ENCODE measurements around the gene ASCC3. TPM values are rescaled to one million over a fixed set of nuclear protein-coding genes. Genes with fewer than 3 reads are reported as not detected.

ASCC3 gene
- total RNA-seq, 4 donors from 2014 or later, result 14.2 to 58.9 (median 36.6) TPM

DNA sequence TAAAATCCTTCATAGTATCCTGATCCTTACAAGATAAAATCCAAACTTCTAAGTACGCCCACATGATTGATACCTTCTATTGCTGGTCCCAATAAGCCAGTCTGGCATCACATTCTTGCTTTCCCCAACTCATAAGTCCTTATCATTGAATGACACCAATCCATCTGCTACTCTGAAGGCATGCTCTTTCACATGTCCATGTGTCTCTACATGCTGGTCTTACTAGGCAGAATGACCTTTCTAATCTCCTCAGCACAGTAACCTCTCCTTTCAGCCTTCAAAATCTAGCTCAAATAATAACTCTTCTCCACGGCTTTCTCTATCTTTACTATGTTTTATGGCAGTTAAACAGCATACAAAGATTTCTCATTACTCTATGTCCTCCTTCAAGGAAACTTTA is 71.1 kb downstream of the ASCC3 start:
- Histone ChIP-seq H3K36me3 (peaks cover 0 to 4% (median 0%) of the 10 kb centered on the region in 3 donors), H3K27ac (no peak overlapping the region), H3K4me3 (no peak overlapping the region), H3K4me1 (no peaks in the 10 kb centered on the region), H3K9me3 (no peaks in the 10 kb centered on the region), H3K27me3 (no peaks in the 10 kb centered on the region)
- DNase-seq, result no peak
- 95 to 98% methylated on average over 2 of the region's 2 CpGs for WGBS, 2 donors
- intact Hi-C loops (cut with DNase I), result no loop called here
- TF ChIP-seq, protein P1, sequence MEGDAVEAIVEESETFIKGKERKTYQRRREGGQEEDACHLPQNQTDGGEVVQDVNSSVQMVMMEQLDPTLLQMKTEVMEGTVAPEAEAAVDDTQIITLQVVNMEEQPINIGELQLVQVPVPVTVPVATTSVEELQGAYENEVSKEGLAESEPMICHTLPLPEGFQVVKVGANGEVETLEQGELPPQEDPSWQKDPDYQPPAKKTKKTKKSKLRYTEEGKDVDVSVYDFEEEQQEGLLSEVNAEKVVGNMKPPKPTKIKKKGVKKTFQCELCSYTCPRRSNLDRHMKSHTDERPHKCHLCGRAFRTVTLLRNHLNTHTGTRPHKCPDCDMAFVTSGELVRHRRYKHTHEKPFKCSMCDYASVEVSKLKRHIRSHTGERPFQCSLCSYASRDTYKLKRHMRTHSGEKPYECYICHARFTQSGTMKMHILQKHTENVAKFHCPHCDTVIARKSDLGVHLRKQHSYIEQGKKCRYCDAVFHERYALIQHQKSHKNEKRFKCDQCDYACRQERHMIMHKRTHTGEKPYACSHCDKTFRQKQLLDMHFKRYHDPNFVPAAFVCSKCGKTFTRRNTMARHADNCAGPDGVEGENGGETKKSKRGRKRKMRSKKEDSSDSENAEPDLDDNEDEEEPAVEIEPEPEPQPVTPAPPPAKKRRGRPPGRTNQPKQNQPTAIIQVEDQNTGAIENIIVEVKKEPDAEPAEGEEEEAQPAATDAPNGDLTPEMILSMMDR (IDR thresholded peaks at IDR 0.05), result no peak
- TF ChIP-seq POLR2A (IDR thresholded peaks at IDR 0.05), result no peak

DNA sequence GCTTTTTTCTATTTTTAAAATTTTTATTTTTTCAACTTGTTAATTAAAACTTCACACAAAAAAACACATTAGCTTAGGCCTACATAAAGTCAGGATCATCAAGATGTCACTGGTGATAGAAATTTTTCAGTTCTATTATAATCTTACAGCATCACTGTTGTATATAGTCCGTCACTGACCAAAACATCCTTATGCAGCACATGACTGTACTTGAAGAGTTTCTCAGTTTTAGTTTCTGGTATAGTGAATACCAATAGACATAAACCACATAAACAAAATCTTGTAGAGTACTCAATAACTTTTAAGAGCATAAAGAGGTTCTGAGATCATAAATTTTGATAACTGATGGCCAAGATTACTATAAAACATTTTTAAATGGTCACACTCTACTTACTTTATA is 71.8 kb downstream of the ASCC3 start:
- 96 to 100% methylated on average over 1 of the region's 1 CpG for WGBS, 2 donors
- no peak for DNase-seq
- intact Hi-C loops (cut with DNase I), result no loop called here
- no peak overlapping the region for H3K4me3 ChIP-seq
- TF ChIP-seq, protein P1 (IDR thresholded peaks at IDR 0.05), result no peak
- TF ChIP-seq POLR2A (IDR thresholded peaks at IDR 0.05), result no peak
- H3K4me1 ChIP-seq, result no peaks in the 10 kb centered on the region
- no peaks in the 10 kb centered on the region for H3K9me3 ChIP-seq
- peaks cover 0 to 11% (median 0%) of the 10 kb centered on the region in 3 donors for H3K36me3 ChIP-seq
- H3K27me3 ChIP-seq, result no peaks in the 10 kb centered on the region
- H3K27ac ChIP-seq, result no peak overlapping the region

DNA sequence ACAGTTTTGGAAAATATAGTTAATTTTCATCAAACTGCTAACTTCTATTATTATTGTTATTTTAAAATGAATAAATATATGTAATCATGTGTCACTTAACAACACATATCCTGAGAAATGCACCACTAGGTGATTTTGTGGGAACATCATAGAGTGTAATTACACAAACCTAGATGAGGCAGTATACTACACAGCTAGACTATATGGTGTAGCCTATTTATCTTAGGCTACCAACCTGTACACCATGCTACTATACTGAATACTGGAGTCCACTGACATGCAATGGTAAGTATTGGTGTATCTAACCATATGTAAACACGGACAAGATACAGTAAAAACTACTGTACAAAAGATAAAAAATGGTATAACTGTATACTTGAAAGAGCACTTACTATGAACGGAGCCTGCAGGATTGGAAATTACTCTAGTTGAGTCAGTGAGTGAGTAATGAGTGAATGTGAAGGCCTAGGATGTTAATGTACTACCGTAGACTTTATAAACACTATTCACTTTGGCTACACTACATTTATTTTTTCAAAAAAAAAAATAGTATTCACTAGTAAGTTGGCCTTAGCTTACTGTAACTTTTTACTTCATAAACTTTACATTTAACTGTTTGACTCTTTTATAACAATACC is 72.4 kb downstream of the ASCC3 start:
- 74 to 85% methylated on average over 3 of the region's 3 CpGs for WGBS, 2 donors
- no peak overlapping the region for H3K27ac ChIP-seq
- H3K36me3 ChIP-seq, result peaks cover 0 to 15% (median 0%) of the 10 kb centered on the region in 3 donors
- no peaks in the 10 kb centered on the region for H3K4me1 ChIP-seq
- no peak overlapping the region for H3K4me3 ChIP-seq
- no peak for DNase-seq
- H3K9me3 ChIP-seq, result no peaks in the 10 kb centered on the region
- intact Hi-C loops (cut with DNase I), result no loop called here
- no peak for TF ChIP-seq POLR2A (IDR thresholded peaks at IDR 0.05)
- TF ChIP-seq, protein P1 (IDR thresholded peaks at IDR 0.05), result no peak
- no peaks in the 10 kb centered on the region for H3K27me3 ChIP-seq

DNA sequence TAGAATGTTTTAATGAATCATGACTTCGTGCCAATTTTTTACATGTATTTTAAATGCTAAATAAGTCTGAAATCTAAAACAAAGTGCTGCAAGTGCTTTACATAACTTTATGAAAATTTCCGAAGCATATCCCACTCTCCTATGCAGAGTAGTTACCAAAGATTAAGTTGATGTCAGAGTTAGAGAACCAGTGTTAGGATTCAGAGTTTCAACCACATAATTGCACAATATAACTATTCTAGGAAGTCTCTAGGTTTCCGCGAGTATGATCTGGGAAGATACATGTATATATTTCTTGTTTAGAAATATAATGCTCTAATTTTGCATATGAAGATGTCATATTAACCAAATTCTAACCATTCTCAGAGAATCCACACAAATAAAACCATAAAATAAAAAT is 74.8 kb downstream of the ASCC3 start:
- intact Hi-C loops (cut with DNase I), result no loop called here
- no peak for TF ChIP-seq POLR2A (IDR thresholded peaks at IDR 0.05)
- TF ChIP-seq, protein P1 (IDR thresholded peaks at IDR 0.05), result no peak
- DNase-seq, result no peak
- no peaks in the 10 kb centered on the region for H3K9me3 ChIP-seq
- H3K27me3 ChIP-seq, result no peaks in the 10 kb centered on the region
- H3K27ac ChIP-seq, result no peak overlapping the region
- H3K4me1 ChIP-seq, result peaks cover 0 to 8% (median 0%) of the 10 kb centered on the region in 3 donors
- WGBS, 2 donors, result 82 to 83% methylated on average over 4 of the region's 4 CpGs
- H3K4me3 ChIP-seq, result no peak overlapping the region
- peaks cover 0 to 15% (median 0%) of the 10 kb centered on the region in 3 donors for H3K36me3 ChIP-seq

DNA sequence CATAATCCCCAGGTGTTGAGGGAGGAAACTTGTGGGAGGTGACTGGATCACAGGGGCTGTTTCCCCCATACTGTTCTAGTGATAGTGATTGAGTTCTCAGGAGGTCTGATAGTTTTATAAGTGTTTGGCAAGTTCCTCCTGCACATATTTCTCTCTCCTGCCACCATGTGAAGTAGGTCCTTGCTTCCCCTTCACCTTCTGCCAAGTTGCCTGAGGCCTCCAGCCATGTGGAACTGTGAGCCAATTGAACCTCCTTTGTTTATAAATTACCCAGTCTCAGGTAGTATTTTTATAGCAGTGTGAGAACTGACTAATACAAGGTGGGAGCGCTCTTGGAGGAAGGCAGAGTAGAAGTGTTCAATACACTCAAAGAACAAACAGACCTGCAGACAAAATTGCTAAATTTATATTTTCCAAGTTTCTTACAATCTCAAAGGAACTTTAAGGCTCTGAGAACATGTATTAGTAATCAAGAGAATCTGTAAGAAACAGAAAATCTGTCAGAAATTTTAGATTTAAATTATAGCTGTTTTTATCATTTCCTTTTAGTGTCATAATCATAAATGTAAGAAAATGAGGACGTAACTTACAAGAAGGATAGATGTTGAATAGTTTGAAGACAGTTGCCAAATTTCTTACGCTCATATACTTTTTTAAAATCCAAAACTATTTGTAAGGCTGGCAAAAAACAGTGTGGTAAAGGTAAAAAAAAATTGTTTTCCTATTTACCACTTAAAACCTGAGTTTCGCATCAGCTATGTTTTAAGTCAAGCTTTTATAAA is 77.7 kb downstream of the ASCC3 start:
- Histone ChIP-seq H3K9me3 (no peaks in the 10 kb centered on the region), H3K27ac (no peak overlapping the region), H3K27me3 (no peaks in the 10 kb centered on the region), H3K4me1 (peaks cover 0 to 8% (median 0%) of the 10 kb centered on the region in 3 donors), H3K4me3 (no peak overlapping the region), H3K36me3 (peaks cover 0 to 27% (median 0%) of the 10 kb centered on the region in 3 donors)
- TF ChIP-seq, protein P1 (IDR thresholded peaks at IDR 0.05), result no peak
- TF ChIP-seq POLR2A (IDR thresholded peaks at IDR 0.05), result no peak
- no peak for DNase-seq
- intact Hi-C loops (cut with DNase I), result no loop called here
- 71 to 94% methylated on average over 4 of the region's 4 CpGs for whole genome bisulfite sequencing, 2 donors

Measured in esophagus squamous epithelium (tissue), 5 donors.